Measurements from ENCODE around the gene C5orf63.
A peak's percentile ranks its signal among the peaks of the same experiment; 100 is the strongest.
"Not testable (repeated sequence)": the region's sequence is repeated elsewhere in the genome, so short reads cannot be mapped to it uniquely, and the experiment has no call there.

Gene C5orf63

GRCh38 chr5:127029581-127030258 lies 43.6 kb downstream of the C5orf63 start:
- no peaks in the 10 kb centered on the region for H3K9me3 Mint-ChIP-seq (ENCODE audit: low read depth)
- H3K4me1 Mint-ChIP-seq (ENCODE audit: low read depth): peaks cover 24% of the 10 kb centered on the region
- H3K36me3 Mint-ChIP-seq: no peaks in the 10 kb centered on the region
- H3K4me3 Mint-ChIP-seq: peak overlapping the region; percentile 89
- H3K27ac Mint-ChIP-seq: no peak overlapping the region
- H3K27me3 Mint-ChIP-seq: peaks cover 4% of the 10 kb centered on the region

DNA sequence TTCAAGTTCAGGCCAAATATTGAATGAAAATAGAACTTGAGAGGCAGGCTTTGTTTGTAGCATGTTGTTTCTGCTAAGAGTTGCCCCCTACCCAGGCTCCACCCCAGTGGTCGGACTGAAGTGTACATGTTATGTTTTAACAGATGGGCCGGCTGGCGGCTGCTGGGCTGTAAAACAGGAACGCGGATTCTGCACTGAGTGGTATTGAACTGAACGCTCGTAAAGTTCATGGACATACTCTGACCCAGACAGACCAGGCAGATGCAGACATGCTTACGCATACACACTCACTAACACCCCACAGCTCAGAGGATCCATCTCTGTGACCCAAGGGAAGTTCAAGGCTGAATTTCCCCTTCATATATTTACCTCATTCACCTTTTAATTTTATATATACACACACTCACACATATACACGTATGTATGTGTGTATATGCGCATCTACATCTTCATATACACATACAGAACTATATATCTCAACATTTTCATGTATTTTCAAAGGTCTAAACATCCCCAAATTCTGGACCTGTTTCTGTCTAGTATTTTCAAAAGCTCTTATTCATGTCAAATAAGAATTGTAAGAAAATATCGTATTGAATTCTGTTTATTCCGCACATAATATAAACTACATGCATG lies 44.4 kb downstream of the C5orf63 start:
- Mint-ChIP-seq H3K36me3 (no peaks in the 10 kb centered on the region), H3K27ac (no peak overlapping the region), H3K4me1 (ENCODE audit: low read depth) (peaks cover 27% of the 10 kb centered on the region), H3K9me3 (ENCODE audit: low read depth) (no peaks in the 10 kb centered on the region), H3K27me3 (peaks cover 4% of the 10 kb centered on the region), H3K4me3 (peak overlapping the region; percentile 89)

DNA sequence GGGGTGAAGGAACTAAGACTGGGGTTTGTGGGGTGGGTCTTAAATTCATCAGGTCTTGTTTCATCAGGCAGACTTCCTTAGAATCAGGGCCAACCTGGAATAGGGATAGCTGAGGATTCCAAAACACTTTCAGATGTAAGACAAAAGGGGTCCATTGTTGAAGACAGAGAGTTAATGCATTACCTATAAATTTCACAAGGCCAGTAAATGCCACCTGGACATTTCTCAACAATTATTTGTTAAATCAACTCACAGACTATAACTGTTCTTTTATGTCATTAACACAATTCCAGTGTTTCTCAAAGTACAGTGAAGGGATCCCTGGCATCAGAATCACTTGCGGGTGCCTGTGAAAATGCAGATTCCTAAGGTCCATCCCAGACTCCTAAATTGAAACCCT lies 45.8 kb downstream of the C5orf63 start:
- H3K36me3 Mint-ChIP-seq: no peaks in the 10 kb centered on the region
- H3K4me1 Mint-ChIP-seq (ENCODE audit: low read depth): peaks cover 29% of the 10 kb centered on the region
- H3K4me3 Mint-ChIP-seq: no peak overlapping the region
- H3K27ac Mint-ChIP-seq: no peak overlapping the region
- H3K27me3 Mint-ChIP-seq: peaks cover 4% of the 10 kb centered on the region
- no peaks in the 10 kb centered on the region for H3K9me3 Mint-ChIP-seq (ENCODE audit: low read depth)

DNA sequence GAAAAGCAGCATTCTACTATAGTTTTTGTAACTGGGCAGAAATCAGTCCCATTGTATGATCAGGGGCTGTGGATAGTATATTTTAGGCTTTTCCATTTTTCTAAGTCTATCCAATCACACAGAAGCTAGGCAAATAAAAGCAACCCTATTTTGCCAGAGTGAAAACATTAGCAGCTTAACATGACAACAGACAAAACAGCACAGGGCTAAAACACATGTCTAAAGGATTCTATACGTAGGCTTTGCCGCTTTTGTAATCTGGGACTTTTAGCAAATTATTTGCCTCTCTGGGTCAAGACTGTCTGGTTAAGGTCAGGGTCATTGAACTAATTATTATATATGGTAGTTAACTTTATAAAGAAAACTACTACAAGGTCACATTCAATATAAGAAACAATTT lies 47.1 kb downstream of the C5orf63 start:
- no peak overlapping the region for H3K27ac Mint-ChIP-seq
- H3K27me3 Mint-ChIP-seq: no peaks in the 10 kb centered on the region
- H3K36me3 Mint-ChIP-seq: peaks cover 2% of the 10 kb centered on the region
- H3K4me3 Mint-ChIP-seq: no peak overlapping the region
- H3K9me3 Mint-ChIP-seq (ENCODE audit: low read depth): no peaks in the 10 kb centered on the region
- H3K4me1 Mint-ChIP-seq (ENCODE audit: low read depth): peaks cover 24% of the 10 kb centered on the region

- Mint-ChIP-seq H3K27ac (peak overlapping the region; percentile 1), H3K4me3 (no peak overlapping the region), H3K4me1 (ENCODE audit: low read depth) (peaks cover 24% of the 10 kb centered on the region), H3K36me3 (peaks cover 2% of the 10 kb centered on the region), H3K9me3 (ENCODE audit: low read depth) (no peaks in the 10 kb centered on the region), H3K27me3 (no peaks in the 10 kb centered on the region)
Observed at GRCh38 chr5:127025467-127025866, 47.8 kb downstream of the C5orf63 start.

DNA sequence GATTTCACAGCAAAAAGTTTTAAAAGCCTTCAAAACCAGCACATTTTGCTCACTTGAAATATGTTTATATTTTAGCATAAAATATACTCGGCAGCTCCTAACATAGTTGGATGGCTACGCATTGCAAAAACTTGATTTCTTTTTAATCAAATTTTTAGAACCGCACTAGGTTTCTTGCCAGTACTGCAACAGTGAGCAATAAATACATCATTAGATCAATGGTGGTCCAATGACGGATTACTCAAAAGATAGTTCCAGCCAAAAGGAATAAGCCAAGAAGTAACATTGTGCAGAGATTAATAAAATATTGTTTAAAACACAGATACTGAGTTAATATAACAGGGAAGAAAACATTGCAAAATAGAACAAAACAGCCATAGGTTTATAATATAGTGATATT lies 48.5 kb downstream of the C5orf63 start:
- no peak overlapping the region for H3K27ac Mint-ChIP-seq
- H3K4me3 Mint-ChIP-seq: no peak overlapping the region
- H3K36me3 Mint-ChIP-seq: peaks cover 2% of the 10 kb centered on the region
- no peaks in the 10 kb centered on the region for H3K27me3 Mint-ChIP-seq
- no peaks in the 10 kb centered on the region for H3K9me3 Mint-ChIP-seq (ENCODE audit: low read depth)
- peaks cover 24% of the 10 kb centered on the region for H3K4me1 Mint-ChIP-seq (ENCODE audit: low read depth)

- H3K4me3 Mint-ChIP-seq; H3K36me3 Mint-ChIP-seq; H3K9me3 Mint-ChIP-seq (ENCODE audit: low read depth); H3K27me3 Mint-ChIP-seq; H3K27ac Mint-ChIP-seq: not testable (repeated sequence)
- H3K4me1 Mint-ChIP-seq (ENCODE audit: low read depth): peaks cover 18% of the 10 kb centered on the region
Observed at GRCh38 chr5:127023552-127024191, 49.6 kb downstream of the C5orf63 start.

DNA sequence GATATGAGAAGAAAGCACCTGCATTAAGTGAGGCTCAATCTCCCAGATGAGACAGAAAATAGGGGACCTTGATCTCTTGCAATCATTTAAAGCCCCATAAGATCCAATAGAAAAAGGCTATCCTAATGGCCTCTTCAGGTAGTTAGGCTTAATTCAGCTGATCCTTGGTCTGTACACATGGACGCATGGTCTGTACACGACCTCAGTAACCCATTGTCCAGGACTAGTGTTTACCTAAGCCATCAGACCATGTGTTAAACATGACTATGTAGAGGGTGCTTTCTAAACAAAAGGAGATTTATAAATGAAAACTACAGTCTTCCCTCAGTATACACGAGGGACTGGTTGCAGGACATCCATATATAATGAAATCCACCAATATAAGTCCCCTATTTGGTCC lies 50.5 kb downstream of the C5orf63 start:
- peaks cover 9% of the 10 kb centered on the region for H3K36me3 Mint-ChIP-seq
- H3K9me3 Mint-ChIP-seq (ENCODE audit: low read depth): no peaks in the 10 kb centered on the region

DNA sequence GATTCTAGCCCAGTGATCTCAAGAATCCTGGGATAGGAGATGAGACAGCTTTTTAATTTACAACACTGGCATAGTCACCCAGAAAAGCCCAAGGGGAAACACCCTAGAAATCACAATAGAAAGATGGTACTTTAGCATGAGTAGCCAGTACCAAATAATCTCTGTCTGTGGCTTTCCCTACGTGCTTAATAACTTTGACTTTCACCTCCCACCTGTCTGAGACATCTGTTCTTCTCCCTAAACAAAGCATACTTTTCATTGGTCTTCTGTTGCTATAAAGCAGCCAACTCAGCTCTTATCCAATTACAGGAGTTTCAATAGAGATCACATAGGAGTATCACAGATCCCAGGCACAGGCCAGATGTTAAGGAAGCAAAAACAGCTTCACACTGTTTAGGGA lies 53.4 kb downstream of the C5orf63 start:
- no peak overlapping the region for H3K27ac Mint-ChIP-seq
- peaks cover 11% of the 10 kb centered on the region for H3K4me1 Mint-ChIP-seq (ENCODE audit: low read depth)
- H3K9me3 Mint-ChIP-seq (ENCODE audit: low read depth): no peaks in the 10 kb centered on the region
- no peak overlapping the region for H3K4me3 Mint-ChIP-seq
- peaks cover 11% of the 10 kb centered on the region for H3K36me3 Mint-ChIP-seq
- H3K27me3 Mint-ChIP-seq: no peaks in the 10 kb centered on the region

More for the DNA sequence above, 50.5 kb downstream of the C5orf63 start:
- Mint-ChIP-seq H3K4me1 (ENCODE audit: low read depth) (peaks cover 16% of the 10 kb centered on the region), H3K27ac (no peak overlapping the region), H3K27me3 (no peaks in the 10 kb centered on the region), H3K4me3 (no peak overlapping the region)

GRCh38 chr5:127016722-127017121 lies 56.6 kb downstream of the C5orf63 start:
- not testable (repeated sequence) for H3K27ac Mint-ChIP-seq; H3K27me3 Mint-ChIP-seq; H3K4me3 Mint-ChIP-seq; H3K9me3 Mint-ChIP-seq (ENCODE audit: low read depth)
- peaks cover 11% of the 10 kb centered on the region for H3K36me3 Mint-ChIP-seq
- H3K4me1 Mint-ChIP-seq (ENCODE audit: low read depth): peaks cover 30% of the 10 kb centered on the region

- peaks cover 34% of the 10 kb centered on the region for H3K4me1 Mint-ChIP-seq (ENCODE audit: low read depth)
Observed at GRCh38 chr5:127015716-127016115, 57.6 kb downstream of the C5orf63 start.

DNA sequence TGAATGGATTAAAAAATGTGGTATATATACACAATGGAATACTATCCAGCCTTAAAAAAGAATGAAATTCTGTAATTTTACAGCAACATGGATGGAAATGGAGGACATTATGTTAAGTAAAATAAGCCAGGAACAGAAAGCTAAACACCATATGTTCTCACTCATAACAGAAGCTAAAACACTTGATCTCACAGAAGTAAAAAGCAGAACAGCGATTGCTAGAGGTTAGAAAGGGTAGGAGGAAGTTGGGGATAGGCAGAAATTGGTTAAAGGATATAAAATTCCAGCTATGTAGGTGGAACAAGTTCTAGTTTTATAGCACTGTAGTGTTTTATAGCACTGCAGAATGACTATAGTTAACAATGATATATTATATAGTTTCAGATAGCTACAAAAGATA lies 58.7 kb downstream of the C5orf63 start:
- Mint-ChIP-seq H3K36me3 (peaks cover 11% of the 10 kb centered on the region), H3K27me3 (no peaks in the 10 kb centered on the region), H3K4me3 (no peak overlapping the region), H3K4me1 (ENCODE audit: low read depth) (peaks cover 37% of the 10 kb centered on the region), H3K27ac (no peak overlapping the region), H3K9me3 (ENCODE audit: low read depth) (no peaks in the 10 kb centered on the region)

More at GRCh38 chr5:127015716-127016115, 57.6 kb downstream of the C5orf63 start:
- Mint-ChIP-seq H3K36me3 (peaks cover 9% of the 10 kb centered on the region), H3K4me3 (no peak overlapping the region), H3K27me3 (no peaks in the 10 kb centered on the region), H3K9me3 (ENCODE audit: low read depth) (no peaks in the 10 kb centered on the region), H3K27ac (no peak overlapping the region)

- H3K27ac Mint-ChIP-seq: no peak overlapping the region
- peaks cover 38% of the 10 kb centered on the region for H3K4me1 Mint-ChIP-seq (ENCODE audit: low read depth)
- no peaks in the 10 kb centered on the region for H3K9me3 Mint-ChIP-seq (ENCODE audit: low read depth)
- peaks cover 8% of the 10 kb centered on the region for H3K36me3 Mint-ChIP-seq
- no peak overlapping the region for H3K4me3 Mint-ChIP-seq
- no peaks in the 10 kb centered on the region for H3K27me3 Mint-ChIP-seq
Observed at GRCh38 chr5:127013407-127013806, 59.9 kb downstream of the C5orf63 start.

- H3K4me3 Mint-ChIP-seq: no peak overlapping the region
- no peak overlapping the region for H3K27ac Mint-ChIP-seq
Observed at GRCh38 chr5:127012916-127013315, 60.4 kb downstream of the C5orf63 start.

DNA sequence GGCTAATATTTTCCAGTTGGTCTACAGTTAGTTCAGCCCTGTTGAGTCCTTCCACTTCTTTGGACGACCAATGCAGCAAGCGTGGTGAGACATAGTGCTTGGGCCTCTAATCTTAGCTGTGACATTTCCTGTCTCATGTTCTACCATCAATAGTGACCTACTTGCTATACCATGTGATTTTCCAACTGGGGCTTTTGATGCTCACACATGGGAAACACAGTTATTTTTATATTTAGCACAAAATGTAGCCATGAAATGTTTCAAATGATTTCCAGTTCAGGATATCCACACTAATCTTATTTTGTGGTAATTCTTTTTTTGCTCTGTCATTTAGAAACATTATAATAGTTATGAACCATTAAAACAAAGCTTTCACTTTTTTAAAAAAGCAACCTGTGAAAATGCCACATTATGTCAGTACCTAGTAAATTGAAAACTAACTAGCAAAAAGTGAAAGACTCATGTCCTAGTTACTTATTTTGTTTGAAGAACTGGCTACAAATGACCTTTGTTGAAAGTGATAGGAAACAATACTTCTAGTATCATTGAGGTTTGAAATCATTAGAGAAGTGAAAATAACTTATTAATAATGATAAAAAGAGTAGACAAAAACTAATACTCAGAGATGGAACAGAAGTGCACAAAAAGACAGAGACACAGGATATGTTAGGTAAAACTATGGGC lies 61.2 kb downstream of the C5orf63 start:
- no peaks in the 10 kb centered on the region for H3K27me3 Mint-ChIP-seq
- H3K9me3 Mint-ChIP-seq (ENCODE audit: low read depth): no peaks in the 10 kb centered on the region
- no peak overlapping the region for H3K4me3 Mint-ChIP-seq
- peaks cover 41% of the 10 kb centered on the region for H3K4me1 Mint-ChIP-seq (ENCODE audit: low read depth)
- peaks cover 6% of the 10 kb centered on the region for H3K36me3 Mint-ChIP-seq
- H3K27ac Mint-ChIP-seq: no peak overlapping the region

More at GRCh38 chr5:127012916-127013315, 60.4 kb downstream of the C5orf63 start:
- peaks cover 6% of the 10 kb centered on the region for H3K36me3 Mint-ChIP-seq
- H3K27me3 Mint-ChIP-seq: no peaks in the 10 kb centered on the region
- H3K9me3 Mint-ChIP-seq (ENCODE audit: low read depth): no peaks in the 10 kb centered on the region
- peaks cover 38% of the 10 kb centered on the region for H3K4me1 Mint-ChIP-seq (ENCODE audit: low read depth)

All from activated naive CD8-positive, alpha-beta T cell (primary cell).